GM19468 (cell line): ENCODE measurements around the gene RAC3.

ENCODE experiments used
- ATAC-seq: cut with Tn5 transposase; IDR thresholded peaks from one replicate; pipeline ENCODE4 v1.9.1; 2021; ENCODE audit warnings: mild to moderate bottlenecking, moderate library complexity, moderate number of reproducible peaks; ENCODE audit not compliant: unreplicated experiment; ENCODE audit errors: extremely low read depth

RAC3 gene

GRCh38 chr17:82031303-82031884, at the start of gene RAC3:
TSS of gene RAC3 (plus strand) at chr17:82031678. CDS start at chr17:82031762, 84 bp downstream.
- ATAC-seq = no peak

GRCh38 chr17:81983011-81983638, 48.4 kb upstream of the RAC3 start:
- ATAC-seq = no peak

GRCh38 chr17:81983639-81984373, 47.7 kb upstream of the RAC3 start:
- ATAC-seq = no peak

- no peak for ATAC-seq
Observed at GRCh38 chr17:81984773-81985410, 46.6 kb upstream of the RAC3 start.

GRCh38 chr17:81986606-81987005, 44.9 kb upstream of the RAC3 start:
- ATAC-seq = no peak

- ATAC-seq = no peak
Observed at GRCh38 chr17:81987161-81987770, 44.2 kb upstream of the RAC3 start.

- no peak for ATAC-seq
Observed at GRCh38 chr17:81990836-81991683, 40.4 kb upstream of the RAC3 start.

- no peak for ATAC-seq
Observed at GRCh38 chr17:81991684-81992305, 39.7 kb upstream of the RAC3 start.

- ATAC-seq = no peak
Observed at GRCh38 chr17:81992306-81993102, 39.0 kb upstream of the RAC3 start.

GRCh38 chr17:81993729-81994592, 37.5 kb upstream of the RAC3 start:
- no peak for ATAC-seq

- no peak for ATAC-seq
Observed at GRCh38 chr17:81994593-81995462, 36.6 kb upstream of the RAC3 start.

- ATAC-seq = no peak
Observed at GRCh38 chr17:81995463-81996231, 35.8 kb upstream of the RAC3 start.

GRCh38 chr17:81996232-81996756, 35.2 kb upstream of the RAC3 start:
- ATAC-seq = no peak

GRCh38 chr17:81996757-81997441, 34.6 kb upstream of the RAC3 start:
- ATAC-seq = no peak

- no peak for ATAC-seq
Observed at GRCh38 chr17:81998212-81998611, 33.3 kb upstream of the RAC3 start.
